K562 (cell line): ENCODE results near the gene MTA1. TPM values are rescaled to one million over a fixed set of nuclear protein-coding genes. Genes with fewer than 3 reads are reported as not detected.

Experiments
- ATAC-seq: fragments of 200-7000 bp; cut with Tn5 transposase; 3 replicates; pipeline ENCODE4 v1.9.1; 2020; ENCODE audit warnings: moderate library complexity
- BruUV-seq: library from RNA; stranded (reverse); fragments of 400-500 nt; replicated peaks from 2 replicates; lab custom pipeline; 2021; lab: Mats Ljungman, UMichigan
- CTCF ChIA-PET: fragments of 300-600 bp; formaldehyde crosslinking; extraction: SDS; loops from one replicate; lab custom pipeline; 2021; ENCODE audit warnings: low intra/inter-chr PET ratio; lab: Yijun Ruan, JAX
- POLR2A ChIA-PET: fragments of 300-600, 350-650 bp; sonication (Branson Sonifier 250); formaldehyde crosslinking; extraction: SDS; loops from one replicate; lab custom pipeline; 2021; ENCODE audit warnings: antibody characterized with exemption, inconsistent platforms; lab: Yijun Ruan, JAX
- DNase-seq, 4 experiments: peaks; one replicate each; pipeline versions ENCODE4 v3.0.0 to v3.0.0-alpha.2; 2011 to 2018; ENCODE audit warnings: low spot score in 3 of 4, mixed read lengths in 3 of 4; ENCODE audit errors: extremely low read depth in 1 of 4
- FAIRE-seq: peaks from 2 replicates; lab custom pipeline; 2011; peaks lifted over from hg19 to GRCh38; lab: Jason Lieb, UNC
- H2AFZ ChIP-seq: 2 replicates; pipeline ENCODE4 v1.6.0; 2011; ENCODE audit warnings: low read depth, low read length, control low read depth, inconsistent platforms
- H3K27ac ChIP-seq: fragments of 200-600 bp; 3 replicates; pipeline ENCODE4 v1.8.0; 2011; ENCODE audit warnings: low read depth, mild to moderate bottlenecking, control low read depth, inconsistent platforms, low read length, moderate library complexity, mixed read lengths; ENCODE audit errors: extremely low read depth
- H3K27me3 ChIP-seq, 2 experiments: fragments of 300-600 bp in 1 of 2; 2 replicates in 1 of 2; 3 replicates in 1 of 2; pipeline versions ENCODE4 v1.6.0 to v1.8.0; 2011; ENCODE audit warnings: inconsistent platforms in 2 of 2, low read length in 2 of 2, mild to moderate bottlenecking in 1 of 2, mixed read lengths in 1 of 2, moderate library complexity in 1 of 2; ENCODE audit not compliant: control insufficient read depth in 2 of 2, insufficient read depth in 2 of 2
- H3K36me3 ChIP-seq: fragments of 300-600 bp; 3 replicates; pipeline ENCODE4 v1.8.0; 2011; ENCODE audit warnings: mild to moderate bottlenecking, low read length, inconsistent platforms; ENCODE audit not compliant: control insufficient read depth, insufficient read depth
- H3K4me1 ChIP-seq, 2 experiments: fragments of 200-600 bp in 1 of 2; replicated peaks in 1 of 2; 2 replicates in 1 of 2; 3 replicates in 1 of 2; pipeline versions ENCODE4 v1.5.1 to v1.8.0; 2011; ENCODE audit warnings: inconsistent platforms in 2 of 2, low read length in 2 of 2, mild to moderate bottlenecking in 1 of 2, mixed read lengths in 1 of 2, moderate library complexity in 1 of 2; ENCODE audit not compliant: control insufficient read depth in 2 of 2, insufficient read depth in 2 of 2
- H3K4me2 ChIP-seq: 2 replicates; pipeline ENCODE4 v1.6.1; 2011; ENCODE audit warnings: low read length, control low read depth, inconsistent platforms, mixed read lengths; ENCODE audit not compliant: insufficient read depth
- H3K4me3 ChIP-seq: fragments of 200-600 bp; sonication (generic), shearing (Covaris generic); 2 replicates; pipeline ENCODE4 v1.5.1; 2016; ENCODE audit warnings: control low read depth, inconsistent platforms
- H3K79me2 ChIP-seq: fragments of 200-600 bp; 3 replicates; pipeline ENCODE4 v1.8.0; 2011; ENCODE audit warnings: low read length, inconsistent platforms; ENCODE audit not compliant: control insufficient read depth, insufficient read depth
- H3K9ac ChIP-seq, 2 experiments: 2 replicates each; pipeline versions ENCODE4 v1.6.0 to v1.6.1; 2011; ENCODE audit warnings: low read depth in 2 of 2, low read length in 2 of 2, control low read depth in 1 of 2, inconsistent platforms in 1 of 2, mild to moderate bottlenecking in 1 of 2, mixed read lengths in 1 of 2; ENCODE audit not compliant: insufficient read depth in 1 of 2
- H3K9me1 ChIP-seq: one replicate; pipeline ENCODE4 v1.6.0; 2011; ENCODE audit warnings: inconsistent platforms, mild to moderate bottlenecking, low read length, moderate library complexity; ENCODE audit not compliant: control insufficient read depth, insufficient read depth
- H3K9me3 ChIP-seq: replicated peaks from 2 replicates; pipeline ENCODE4 v1.5.1; 2011; ENCODE audit warnings: low read depth, low read length, inconsistent platforms; ENCODE audit not compliant: control insufficient read depth, insufficient read depth
- H4K20me1 ChIP-seq: replicated peaks from 2 replicates; pipeline ENCODE4 v1.6.1; 2011; ENCODE audit warnings: low read length, inconsistent platforms, mixed read lengths; ENCODE audit not compliant: control insufficient read depth, insufficient read depth
- EWSR1 ChIP-seq: fragments of 450-650 bp; IDR thresholded peaks from 2 replicates; pipeline ENCODE4 v1.6.1; 2018; ENCODE audit warnings: borderline replicate concordance, mild to moderate bottlenecking, low read depth, moderate library complexity; ENCODE audit not compliant: partially characterized antibody
- MEIS2 ChIP-seq: fragments of 450-650 bp; IDR thresholded peaks from 2 replicates; pipeline ENCODE4 v1.6.1; 2014; ENCODE audit warnings: mild to moderate bottlenecking; ENCODE audit not compliant: partially characterized antibody
- POLR2G ChIP-seq: fragments of 200-400 bp; formaldehyde crosslinking; IDR thresholded peaks from 2 replicates; pipeline ENCODE4 v1.6.1; 2017; ENCODE audit warnings: low read depth, mild to moderate bottlenecking, antibody characterized with exemption, low read length, moderate library complexity
- ZEB2 ChIP-seq: fragments of 450-650 bp; IDR thresholded peaks from 2 replicates; pipeline ENCODE4 v1.6.1; 2016
- ZNF311 ChIP-seq: fragments of 250-450 bp; sonication (Bioruptor Pico); IDR thresholded peaks from 2 replicates; pipeline ENCODE4 v1.4.0; 2020; ENCODE audit warnings: mild to moderate bottlenecking, moderate library complexity
- WGBS: fragments of 100-300 bp; shearing (Covaris generic); methylation state at CpG from one replicate; pipeline ENCODE4 v1.1.6; 2016; ENCODE audit warnings: low coverage, mixed read lengths; ENCODE audit not compliant: insufficient coverage; ENCODE audit errors: missing lambda C conversion rate; 5-methylcytosine and 5-hydroxymethylcytosine counted together
- in situ Hi-C: fragments of 300-500 bp; cut with MboI; formaldehyde crosslinking; loops from 4 replicates; pipeline ENCODE4 v1.15.0; 2018; ENCODE audit warnings: inconsistent platforms, mixed read lengths
- intact Hi-C: fragments of 100-400 bp; cut with micrococcal nuclease; formaldehyde crosslinking; loops from 2 replicates; pipeline ENCODE4 v1.14.2; 2022
- polyA plus RNA-seq, 8 experiments: library from polyadenylated mRNA; depleted of rRNA in 4 of 8; stranded (reverse) in 5 of 8; unstranded in 3 of 8; fragments of >200 nt; fragmentation: Nextera tagmentation in 2 of 8; fragmentation: Illumina TruSeq in 1 of 8; extraction: Ambion mirVana in 2 of 8; extraction: Trizol in 1 of 8; gene quantifications; 2 replicates each; pipeline versions ENCODE4 v1.2.1 to v1.2.3, GENCODE V29; 2011 to 2014; ENCODE audit warnings: inconsistent platforms in 1 of 8, missing spikeins in 1 of 8
- total RNA-seq, 7 experiments: library from RNA; depleted of rRNA in 6 of 7; stranded (reverse); fragments of >200 nt in 6 of 7; fragmentation: Illumina TruSeq in 2 of 7; extraction: Trizol in 2 of 7; gene quantifications; 2 replicates each; pipeline versions ENCODE4 v1.2.1 to v1.2.3, GENCODE V29; 2011 to 2021; ENCODE audit warnings: low replicate concordance in 1 of 7
- TF ChIP-seq, protein P1 (sequence below): sonication (generic); formaldehyde crosslinking; IDR thresholded peaks from 2 replicates; pipeline ENCODE4 v1.8.1; 2023; ENCODE audit warnings: mild to moderate bottlenecking, missing genetic modification reagents

MTA1 gene
- total and polyA plus RNA-seq, 9 of the 15 experiments (the other 6 are each of a cell fraction or from before 2014, with no cell fraction given) = 0.13 to 118 (median 32.3) TPM

DNA sequence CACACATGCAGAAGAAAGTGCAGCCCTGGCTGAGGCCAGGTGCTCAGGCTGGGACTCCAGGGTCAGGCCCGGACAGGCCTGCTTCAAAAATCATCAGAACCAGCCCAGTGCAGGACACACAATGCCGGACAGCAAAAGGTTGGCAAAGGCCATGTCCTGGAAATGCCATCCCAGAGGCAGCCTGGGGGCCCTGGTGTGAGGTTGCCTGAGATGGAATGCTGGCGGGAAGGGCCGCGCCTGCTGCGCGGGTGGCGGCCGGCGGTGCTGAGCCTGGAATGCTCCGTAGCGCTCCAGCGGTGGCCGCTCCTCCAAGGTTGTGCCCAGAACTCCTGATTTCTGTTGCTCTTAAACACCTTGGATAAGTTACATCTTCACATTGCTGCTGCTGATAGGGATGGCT, 33.3 kb downstream of the MTA1 start:
- Histone ChIP-seq H3K4me2 (no peak overlapping the region), H3K9ac (no peak overlapping the region), H4K20me1 (no peaks in the 10 kb centered on the region), H3K27me3 (no peaks in the 10 kb centered on the region), H3K9me1 (no peaks in the 10 kb centered on the region), H3K79me2 (0 out of 3 replicates have a peak, but pooled peaks cover 5% of the 10 kb centered on the region), H2AFZ (no peak overlapping the region), H3K4me1 (peaks cover 0 to 29% of the 10 kb centered on the region in 2 experiments; a peak in 2 of 5 replicates), H3K9me3 (no peaks in the 10 kb centered on the region), H3K27ac (no peak overlapping the region), H3K36me3 (peaks cover 76% of the 10 kb centered on the region; the same call in 1 of the 3 replicates), H3K4me3 (no peak overlapping the region)
- in situ Hi-C loops (no loop called here), intact Hi-C loops (no loop called here)
- ATAC-seq = no peak
- ChIA-PET CTCF (no interaction called here), POLR2A (no interaction called here)
- TF ChIP-seq, protein P1, sequence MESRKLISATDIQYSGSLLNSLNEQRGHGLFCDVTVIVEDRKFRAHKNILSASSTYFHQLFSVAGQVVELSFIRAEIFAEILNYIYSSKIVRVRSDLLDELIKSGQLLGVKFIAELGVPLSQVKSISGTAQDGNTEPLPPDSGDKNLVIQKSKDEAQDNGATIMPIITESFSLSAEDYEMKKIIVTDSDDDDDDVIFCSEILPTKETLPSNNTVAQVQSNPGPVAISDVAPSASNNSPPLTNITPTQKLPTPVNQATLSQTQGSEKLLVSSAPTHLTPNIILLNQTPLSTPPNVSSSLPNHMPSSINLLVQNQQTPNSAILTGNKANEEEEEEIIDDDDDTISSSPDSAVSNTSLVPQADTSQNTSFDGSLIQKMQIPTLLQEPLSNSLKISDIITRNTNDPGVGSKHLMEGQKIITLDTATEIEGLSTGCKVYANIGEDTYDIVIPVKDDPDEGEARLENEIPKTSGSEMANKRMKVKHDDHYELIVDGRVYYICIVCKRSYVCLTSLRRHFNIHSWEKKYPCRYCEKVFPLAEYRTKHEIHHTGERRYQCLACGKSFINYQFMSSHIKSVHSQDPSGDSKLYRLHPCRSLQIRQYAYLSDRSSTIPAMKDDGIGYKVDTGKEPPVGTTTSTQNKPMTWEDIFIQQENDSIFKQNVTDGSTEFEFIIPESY (CRISPR knock-in tag) = peak; percentile 64; the same call in 1 of the 2 replicates
- no peak for TF ChIP-seq EWSR1
- BruUV-seq = no TSS peak
- FAIRE-seq = no peak
- 50% methylated on average over 2 of the region's 14 CpGs for WGBS
- no peak for DNase-seq

DNA sequence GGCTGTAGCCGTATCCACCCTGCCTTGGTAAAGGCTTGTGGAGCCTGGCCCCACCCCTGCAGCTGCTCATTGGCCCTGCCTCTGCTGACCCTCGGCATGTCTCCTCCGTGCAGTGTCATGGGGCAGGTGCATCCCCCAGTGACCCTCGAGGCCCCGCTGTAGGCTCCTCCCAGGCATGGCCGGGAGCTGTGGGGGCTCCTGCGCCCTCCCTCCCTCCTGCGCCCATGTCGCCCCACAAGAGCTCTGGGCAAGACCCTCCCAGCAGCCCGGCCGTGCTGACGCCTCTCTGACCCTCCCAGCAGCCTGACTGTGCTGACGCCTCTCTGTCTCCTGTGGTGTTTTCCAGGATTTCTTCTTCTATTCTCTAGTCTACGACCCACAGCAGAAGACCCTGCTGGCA, 34.2 kb downstream of the MTA1 start:
- DNase-seq (no peak), ATAC-seq (no peak), FAIRE-seq (no peak)
- Histone ChIP-seq H3K79me2 (no peaks in the 10 kb centered on the region), H3K9me1 (no peaks in the 10 kb centered on the region), H2AFZ (no peak overlapping the region), H3K4me2 (no peak overlapping the region), H3K9ac (no peak overlapping the region), H3K4me3 (no peak overlapping the region), H4K20me1 (no peaks in the 10 kb centered on the region), H3K9me3 (no peaks in the 10 kb centered on the region), H3K4me1 (peaks cover 0 to 20% of the 10 kb centered on the region in 2 experiments; a peak in 2 of 5 replicates), H3K27me3 (no peaks in the 10 kb centered on the region), H3K36me3 (peaks cover 74% of the 10 kb centered on the region; the same call in 1 of the 3 replicates)
- intact Hi-C loops (no loop called here), in situ Hi-C loops (no loop called here)
- CTCF ChIA-PET = no interaction called here
- WGBS = 100% methylated on average over 3 of the region's 14 CpGs
- POLR2A ChIA-PET = no interaction called here
- BruUV-seq = no TSS peak
- no peak for TF ChIP-seq MEIS2
- TF ChIP-seq ZEB2 = no peak
- TF ChIP-seq POLR2G = peak; percentile 50; the same call in 1 of the 2 replicates
- no peak for TF ChIP-seq ZNF311 (CRISPR knock-in tag)
- TF ChIP-seq, all 486 proteins: peak for 1
- no peak overlapping the region for H3K27ac ChIP-seq
